Epidermal melanocyte (primary cell): ENCODE results near the gene RGL3.
A peak's percentile ranks its signal among the peaks of the same experiment; 100 is the strongest.
"Not testable (repeated sequence)": the region's sequence is repeated elsewhere in the genome, so short reads cannot be mapped to it uniquely, and the experiment has no call there.

Source experiments
- DNase-seq: peaks from one replicate; pipeline ENCODE4 v3.0.0; 2011; ENCODE audit warnings: low spot score; ENCODE audit not compliant: insufficient read length

Gene RGL3

GRCh38 chr19:11361771-11362731 lies 57.1 kb downstream of the RGL3 start:
- DNase-seq: no peak

GRCh38 chr19:11361037-11361770 lies 57.9 kb downstream of the RGL3 start:
- no peak for DNase-seq

GRCh38 chr19:11359421-11359820 lies 59.7 kb downstream of the RGL3 start:
- no peak for DNase-seq

- no peak for DNase-seq
Measured at GRCh38 chr19:11356676-11357550, 62.2 kb downstream of the RGL3 start.

- DNase-seq: no peak
Measured at GRCh38 chr19:11356074-11356397, 63.1 kb downstream of the RGL3 start.

GRCh38 chr19:11355160-11356073 lies 63.7 kb downstream of the RGL3 start, which contains the start of gene PLPPR2:
Gene PLPPR2 (plus strand): TSS chr19:11355432. CDS start chr19:11357674, 2,242 bp downstream.
- DNase-seq: peak; percentile 96

- DNase-seq: not testable (repeated sequence)
Measured at GRCh38 chr19:11354102-11354501, 65.0 kb downstream of the RGL3 start.

- no peak for DNase-seq
Measured at GRCh38 chr19:11349171-11349570, 69.9 kb downstream of the RGL3 start.

- DNase-seq: no peak
Measured at GRCh38 chr19:11347546-11348039, 71.5 kb downstream of the RGL3 start.

- DNase-seq: peak; percentile 98
Measured at GRCh38 chr19:11346104-11346940, 72.8 kb downstream of the RGL3 start, which contains the start of the genes CCDC159 and TMEM205. Gene CCDC159 (plus strand): TSS chr19:11346519. CDS start chr19:11346607, 88 bp downstream. Gene TMEM205 (minus strand): TSS chr19:11346268. CDS start chr19:11345619, 649 bp downstream.

GRCh38 chr19:11345122-11345803 lies 73.9 kb downstream of the RGL3 start:
- no peak for DNase-seq
